IPS-18a (cell line): ENCODE results near the gene RELL2.

Source experiments
- H3K27ac ChIP-seq: one replicate; pipeline ENCODE4 v1.5.1; 2013; ENCODE audit warnings: low read length
- H3K27me3 ChIP-seq: one replicate; pipeline ENCODE4 v1.6.1; 2013; ENCODE audit warnings: mild to moderate bottlenecking, low read length; ENCODE audit not compliant: control insufficient read depth, insufficient read depth
- H3K36me3 ChIP-seq: one replicate; pipeline ENCODE4 v1.6.1; 2013; ENCODE audit warnings: low read depth, low read length; ENCODE audit not compliant: control insufficient read depth
- H3K4me1 ChIP-seq: one replicate; pipeline ENCODE4 v1.6.1; 2013; ENCODE audit warnings: low read depth, low read length; ENCODE audit not compliant: control insufficient read depth
- H3K4me3 ChIP-seq: one replicate; pipeline ENCODE4 v1.5.1; 2013; ENCODE audit warnings: low read length
- H3K9ac ChIP-seq: one replicate; pipeline ENCODE4 v1.6.1; 2013; ENCODE audit warnings: mild to moderate bottlenecking, low read length, moderate library complexity
- H3K9me3 ChIP-seq: one replicate; pipeline ENCODE4 v1.6.1; 2013; ENCODE audit warnings: low read depth, low read length; ENCODE audit not compliant: control insufficient read depth

RELL2 gene

GRCh38 chr5:141639357-141640050 lies 2.7 kb downstream of the RELL2 start:
- Histone ChIP-seq H3K36me3 (peaks cover 6% of the 10 kb centered on the region), H3K27ac (no peak overlapping the region), H3K4me3 (no peak overlapping the region), H3K9me3 (no peaks in the 10 kb centered on the region), H3K9ac (no peak overlapping the region), H3K27me3 (no peaks in the 10 kb centered on the region), H3K4me1 (peaks cover 3% of the 10 kb centered on the region)

GRCh38 chr5:141640051-141640415 lies 3.2 kb downstream of the RELL2 start:
- no peak overlapping the region for H3K27ac ChIP-seq
- peaks cover 6% of the 10 kb centered on the region for H3K36me3 ChIP-seq
- H3K9me3 ChIP-seq, result no peaks in the 10 kb centered on the region
- no peak overlapping the region for H3K4me3 ChIP-seq
- H3K27me3 ChIP-seq, result no peaks in the 10 kb centered on the region
- H3K9ac ChIP-seq, result no peak overlapping the region
- peaks cover 3% of the 10 kb centered on the region for H3K4me1 ChIP-seq

GRCh38 chr5:141640698-141641097 lies 3.9 kb downstream of the RELL2 start:
- Histone ChIP-seq H3K4me3 (no peak overlapping the region), H3K27me3 (no peaks in the 10 kb centered on the region), H3K27ac (no peak overlapping the region), H3K9ac (no peak overlapping the region), H3K36me3 (peaks cover 6% of the 10 kb centered on the region), H3K9me3 (no peaks in the 10 kb centered on the region), H3K4me1 (peaks cover 3% of the 10 kb centered on the region)

GRCh38 chr5:141641634-141642267 lies 5.0 kb downstream of the RELL2 start:
- peaks cover 6% of the 10 kb centered on the region for H3K36me3 ChIP-seq

DNA sequence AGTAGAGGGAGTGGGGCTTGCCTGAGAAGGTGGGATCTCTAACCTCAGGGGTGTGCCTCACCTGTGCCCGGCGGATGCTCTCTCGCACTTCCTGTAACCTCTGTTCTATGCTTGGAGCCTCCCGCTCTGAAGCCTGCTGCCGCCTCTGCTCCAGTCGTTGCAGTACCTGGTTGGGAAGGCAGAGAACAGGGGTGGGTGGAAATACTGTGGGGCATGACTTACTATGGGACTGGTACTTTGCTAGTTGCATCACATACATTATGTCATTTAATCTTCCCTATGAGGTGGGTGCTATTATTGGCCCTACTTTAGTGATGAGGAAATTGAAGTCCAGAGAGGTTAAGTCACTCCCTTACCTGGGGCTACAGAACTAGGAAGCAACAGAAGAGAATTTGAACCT lies 9.2 kb downstream of the RELL2 start:
- H3K4me1 ChIP-seq, result no peaks in the 10 kb centered on the region
- H3K9me3 ChIP-seq, result no peaks in the 10 kb centered on the region
- H3K4me3 ChIP-seq, result no peak overlapping the region
- H3K36me3 ChIP-seq, result peaks cover 12% of the 10 kb centered on the region
- H3K9ac ChIP-seq, result no peak overlapping the region
- no peaks in the 10 kb centered on the region for H3K27me3 ChIP-seq
- H3K27ac ChIP-seq, result no peak overlapping the region

More at GRCh38 chr5:141641634-141642267, 5.0 kb downstream of the RELL2 start:
- no peaks in the 10 kb centered on the region for H3K4me1 ChIP-seq
- no peak overlapping the region for H3K27ac ChIP-seq
- no peaks in the 10 kb centered on the region for H3K27me3 ChIP-seq
- H3K9ac ChIP-seq, result no peak overlapping the region
- no peak overlapping the region for H3K4me3 ChIP-seq
- no peaks in the 10 kb centered on the region for H3K9me3 ChIP-seq

DNA sequence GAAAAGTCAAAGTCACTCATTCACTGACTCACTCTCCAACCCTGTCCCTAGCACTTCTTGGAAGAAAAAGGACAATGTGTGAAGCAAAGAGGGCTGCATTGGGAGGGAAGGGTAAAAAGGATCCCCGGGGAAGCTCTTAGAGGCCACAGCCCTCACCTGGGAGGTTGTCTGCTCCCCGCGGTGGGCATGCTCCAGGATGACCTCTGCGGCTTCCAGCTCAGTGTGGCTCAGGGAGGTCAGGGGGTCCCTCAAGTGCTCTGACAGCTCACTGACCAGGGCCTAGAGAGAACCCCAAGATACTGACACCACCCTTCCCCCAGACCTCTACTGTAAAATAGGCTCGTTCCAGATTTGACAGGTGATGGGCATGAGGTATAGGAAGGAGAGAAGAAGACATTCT lies 10.4 kb downstream of the RELL2 start:
- H3K27me3 ChIP-seq, result no peaks in the 10 kb centered on the region
- no peak overlapping the region for H3K27ac ChIP-seq
- H3K4me1 ChIP-seq, result peaks cover 4% of the 10 kb centered on the region
- H3K36me3 ChIP-seq, result peaks cover 6% of the 10 kb centered on the region
- no peaks in the 10 kb centered on the region for H3K9me3 ChIP-seq
- H3K4me3 ChIP-seq, result no peak overlapping the region
- H3K9ac ChIP-seq, result no peak overlapping the region

DNA sequence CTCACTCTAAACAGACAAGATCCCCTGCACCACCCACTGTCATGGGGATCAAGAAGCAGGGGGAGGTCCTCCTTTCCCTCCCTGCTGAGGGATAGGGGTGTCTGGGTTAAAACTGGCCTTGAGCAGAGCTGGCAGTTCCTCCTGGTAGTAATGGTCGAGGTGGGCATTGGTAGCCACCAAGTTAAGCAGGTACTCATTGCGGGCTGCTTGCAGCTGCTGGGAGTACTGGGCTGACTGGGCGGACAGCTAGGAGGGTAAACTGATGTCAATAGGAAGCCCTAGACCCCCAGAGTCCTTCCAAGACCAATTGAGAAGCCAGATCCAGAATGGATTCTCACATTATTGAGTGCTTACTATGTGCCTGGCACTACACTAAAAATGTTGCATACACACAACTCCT lies 11.1 kb downstream of the RELL2 start:
- H3K4me1 ChIP-seq, result peaks cover 4% of the 10 kb centered on the region
- H3K4me3 ChIP-seq, result no peak overlapping the region
- H3K9ac ChIP-seq, result no peak overlapping the region
- peaks cover 6% of the 10 kb centered on the region for H3K36me3 ChIP-seq
- no peak overlapping the region for H3K27ac ChIP-seq
- H3K27me3 ChIP-seq, result no peaks in the 10 kb centered on the region
- H3K9me3 ChIP-seq, result no peaks in the 10 kb centered on the region

GRCh38 chr5:141649056-141649688 lies 12.4 kb downstream of the RELL2 start:
- no peak overlapping the region for H3K9ac ChIP-seq

DNA sequence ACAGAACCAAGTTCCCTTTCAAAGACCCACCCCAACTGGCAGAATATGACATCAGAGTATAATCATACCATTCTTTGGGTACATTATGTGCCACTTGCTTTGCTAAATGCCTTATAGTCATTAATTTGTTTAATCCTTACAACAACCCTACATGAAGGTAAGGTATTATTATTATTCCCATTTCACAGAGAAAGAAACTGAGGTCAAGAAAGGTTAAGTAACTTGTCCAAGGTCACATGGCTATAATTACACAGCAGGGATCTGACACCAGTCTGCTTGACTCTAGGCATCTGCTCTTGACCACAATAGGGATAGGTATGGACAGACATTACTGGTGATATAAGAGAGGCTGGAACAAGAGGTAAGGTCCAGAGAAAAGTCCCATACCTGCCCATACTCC lies 13.2 kb downstream of the RELL2 start:
- H3K27ac ChIP-seq, result no peak overlapping the region
- H3K9ac ChIP-seq, result no peak overlapping the region
- no peaks in the 10 kb centered on the region for H3K27me3 ChIP-seq
- no peaks in the 10 kb centered on the region for H3K9me3 ChIP-seq
- no peak overlapping the region for H3K4me3 ChIP-seq
- peaks cover 17% of the 10 kb centered on the region for H3K36me3 ChIP-seq
- peaks cover 4% of the 10 kb centered on the region for H3K4me1 ChIP-seq

More at GRCh38 chr5:141649056-141649688, 12.4 kb downstream of the RELL2 start:
- Histone ChIP-seq H3K9me3 (no peaks in the 10 kb centered on the region), H3K4me3 (no peak overlapping the region), H3K27me3 (no peaks in the 10 kb centered on the region), H3K27ac (no peak overlapping the region), H3K4me1 (peaks cover 4% of the 10 kb centered on the region), H3K36me3 (peaks cover 16% of the 10 kb centered on the region)

DNA sequence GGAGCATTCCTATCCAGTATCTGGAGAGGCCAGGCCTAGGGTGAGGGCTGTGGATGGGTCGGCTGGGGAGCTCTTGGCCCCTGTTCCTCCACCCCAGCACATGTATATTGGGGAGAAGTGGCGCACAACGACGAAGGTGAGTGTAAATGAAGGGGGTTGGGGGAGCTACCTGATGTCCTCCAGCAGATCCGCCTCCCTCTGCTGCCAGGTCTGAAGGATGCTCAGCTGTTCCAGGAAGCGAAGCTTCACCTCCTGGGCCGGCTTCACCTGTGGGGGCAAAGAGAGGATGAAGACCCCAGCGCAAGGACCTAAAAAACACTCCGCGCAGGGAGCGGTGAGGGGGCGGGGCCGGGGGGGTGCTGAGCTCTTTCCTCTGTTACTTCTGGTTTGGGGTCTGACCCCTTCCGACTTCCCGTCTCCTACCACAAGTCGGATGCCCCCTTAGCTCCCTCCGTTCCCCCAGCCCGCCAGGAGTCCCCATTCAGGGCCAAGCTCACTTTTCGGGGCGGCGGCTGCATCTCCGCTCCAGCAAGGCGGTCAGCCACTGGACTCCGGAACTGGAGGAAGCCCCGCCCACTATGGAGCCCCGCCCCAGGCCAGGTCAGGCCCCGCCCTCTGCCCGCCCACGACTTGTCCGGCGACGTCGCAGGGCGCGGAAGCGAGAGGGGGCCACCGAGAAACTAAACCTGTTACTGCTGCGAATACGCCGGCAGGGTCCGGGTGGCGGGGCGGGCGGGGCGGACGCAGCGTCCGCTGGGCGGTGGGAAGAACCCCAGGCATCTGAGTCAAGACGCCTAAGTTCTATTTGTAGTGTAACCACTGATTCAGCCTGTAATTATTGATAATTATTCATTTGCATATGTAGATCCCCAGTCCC lies 14.3 kb downstream of the RELL2 start, which contains the start of gene FCHSD1:
Gene FCHSD1, minus strand, starts transcription at position 568 of the 877 bp plus-strand sequence. Its CDS starts 50 bp downstream, at position 518.
- Histone ChIP-seq H3K36me3 (peaks cover 25% of the 10 kb centered on the region), H3K9ac (peak within 1 kb of the TSS; percentile 34), H3K9me3 (no peaks in the 10 kb centered on the region), H3K4me3 (peak within 1 kb of the TSS; percentile 78), H3K4me1 (peaks cover 4% of the 10 kb centered on the region), H3K27me3 (no peaks in the 10 kb centered on the region), H3K27ac (no peak within 1 kb of the TSS)

- Histone ChIP-seq H3K4me3 (peak overlapping the region; percentile 78), H3K27ac (no peak overlapping the region), H3K9ac (no peak overlapping the region), H3K9me3 (no peaks in the 10 kb centered on the region), H3K4me1 (peaks cover 4% of the 10 kb centered on the region), H3K27me3 (no peaks in the 10 kb centered on the region), H3K36me3 (peaks cover 32% of the 10 kb centered on the region)
Measured at GRCh38 chr5:141651728-141652105, 14.9 kb downstream of the RELL2 start.
